Right atrium auricular region (tissue), 2 donors: ENCODE measurements around the gene MAPK4. TPM values are rescaled to one million over a fixed set of nuclear protein-coding genes. Genes with fewer than 3 reads are reported as not detected.
"Not testable (repeated sequence)": the region's sequence is repeated elsewhere in the genome, so short reads cannot be mapped to it uniquely, and the experiment has no call there.

Source experiments
- DNase-seq: peaks from one replicate; pipeline ENCODE4 v3.0.0-alpha.2; 2019; ENCODE audit warnings: low spot score
- H3K27ac ChIP-seq, 2 donors: fragments of 200-600 bp; sonication (generic); 1 replicate in 1 of 2; 2 replicates in 1 of 2; pipeline ENCODE4 v1.5.1; 2016 to 2019
- H3K27me3 ChIP-seq, 2 donors: fragments of 200-600 bp; sonication (generic); one replicate each; pipeline versions ENCODE4 v1.5.1 to v1.6.0; 2017 to 2019
- H3K36me3 ChIP-seq: fragments of 200-600 bp; sonication (generic); one replicate; pipeline ENCODE4 v1.5.1; 2016
- H3K4me1 ChIP-seq, 2 donors: fragments of 200-600 bp; sonication (generic); one replicate each; pipeline versions ENCODE4 v1.5.1 to v1.6.0; 2017 to 2019
- H3K4me3 ChIP-seq, 2 donors: fragments of 200-600 bp; sonication (generic); 1 replicate in 1 of 2; 2 replicates in 1 of 2; pipeline ENCODE4 v1.5.1; 2017 to 2019; ENCODE audit warnings: mild to moderate bottlenecking in 1 of 2, moderate library complexity in 1 of 2
- H3K9me3 ChIP-seq, 2 donors: fragments of 200-600 bp; sonication (generic); one replicate each; pipeline ENCODE4 v1.5.1; 2019
- CTCF ChIP-seq, 2 donors: fragments of 200-600 bp; sonication (generic); IDR thresholded peaks; one replicate each; pipeline ENCODE4 v1.5.1; 2019; ENCODE audit warnings: antibody characterized with exemption in 2 of 2
- total RNA-seq, 2 donors: library from RNA; depleted of rRNA; stranded (reverse); fragments of >200 nt; gene quantifications; one replicate each; pipeline ENCODE4 v1.1.0, GENCODE V29; 2016

The MAPK4 gene
- total RNA-seq, 2 donors from 2014 or later, result 17.9 to 101 TPM

DNA sequence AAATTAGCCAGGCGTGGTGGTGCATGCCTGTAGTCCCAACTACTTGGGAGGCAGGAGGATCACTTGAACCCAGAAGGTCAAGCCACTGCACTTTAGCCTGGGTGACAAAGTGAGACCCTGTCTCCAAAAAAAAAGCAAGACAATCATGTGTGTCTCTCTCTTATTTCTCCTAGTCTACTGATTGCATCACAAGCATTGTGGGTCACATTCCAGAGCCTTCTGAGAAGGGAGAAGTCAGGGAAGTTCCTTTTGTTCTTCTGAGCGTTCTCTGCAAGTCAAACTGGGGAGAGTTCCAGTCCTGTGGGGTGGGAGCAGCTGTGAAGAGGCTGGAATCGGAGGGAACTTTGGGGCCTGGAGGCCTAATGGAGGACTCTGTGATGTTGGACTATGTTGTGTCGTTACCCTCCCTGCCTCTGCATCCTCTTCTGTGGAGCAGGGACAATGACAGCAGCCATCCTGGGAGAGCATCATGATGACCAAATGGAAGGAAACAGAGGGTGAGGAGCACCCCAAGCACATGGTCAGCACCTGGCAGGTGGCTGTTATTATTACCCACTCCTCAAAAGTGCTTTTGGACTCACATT, 144.6 kb downstream of the MAPK4 start:
- TF ChIP-seq CTCF (IDR thresholded peaks at IDR 0.05), result no peak
- Histone ChIP-seq H3K36me3 (no peaks in the 10 kb centered on the region), H3K9me3 (no peaks in the 10 kb centered on the region), H3K27ac (no peak overlapping the region), H3K4me3 (no peak overlapping the region), H3K4me1 (no peaks in the 10 kb centered on the region), H3K27me3 (no peaks in the 10 kb centered on the region)
- no peak for DNase-seq

DNA sequence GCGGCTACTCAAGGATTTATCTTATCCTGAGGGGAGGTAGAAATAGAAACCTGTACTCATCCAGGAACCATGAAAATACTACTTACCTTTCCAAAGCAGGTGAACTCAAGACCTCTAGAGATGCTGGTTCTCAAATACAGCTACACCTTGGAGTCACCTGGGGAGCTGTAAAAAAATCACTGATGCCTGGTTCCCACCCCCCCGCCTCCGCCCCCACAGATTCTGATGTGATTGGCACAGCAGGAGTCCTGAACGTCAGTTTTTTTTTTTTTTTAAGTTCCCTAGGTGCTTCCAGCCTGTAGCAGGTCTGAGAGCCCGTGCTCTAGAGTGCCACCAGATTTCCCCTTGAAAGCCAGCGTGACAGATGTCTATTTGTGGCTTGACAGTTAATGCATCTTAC, 146.3 kb downstream of the MAPK4 start:
- Histone ChIP-seq H3K27ac (no peak overlapping the region), H3K36me3 (no peaks in the 10 kb centered on the region), H3K4me3 (no peak overlapping the region), H3K9me3 (no peaks in the 10 kb centered on the region), H3K27me3 (no peaks in the 10 kb centered on the region), H3K4me1 (no peaks in the 10 kb centered on the region)
- DNase-seq, result no peak
- no peak for TF ChIP-seq CTCF (IDR thresholded peaks at IDR 0.05)

GRCh38 chr18:50706651-50707050, 146.8 kb downstream of the MAPK4 start:
- Histone ChIP-seq H3K4me3 (no peak overlapping the region), H3K4me1 (no peaks in the 10 kb centered on the region), H3K27ac (no peak overlapping the region), H3K36me3 (no peaks in the 10 kb centered on the region), H3K27me3 (no peaks in the 10 kb centered on the region), H3K9me3 (no peaks in the 10 kb centered on the region)
- DNase-seq, result no peak
- no peak for TF ChIP-seq CTCF (IDR thresholded peaks at IDR 0.05)

DNA sequence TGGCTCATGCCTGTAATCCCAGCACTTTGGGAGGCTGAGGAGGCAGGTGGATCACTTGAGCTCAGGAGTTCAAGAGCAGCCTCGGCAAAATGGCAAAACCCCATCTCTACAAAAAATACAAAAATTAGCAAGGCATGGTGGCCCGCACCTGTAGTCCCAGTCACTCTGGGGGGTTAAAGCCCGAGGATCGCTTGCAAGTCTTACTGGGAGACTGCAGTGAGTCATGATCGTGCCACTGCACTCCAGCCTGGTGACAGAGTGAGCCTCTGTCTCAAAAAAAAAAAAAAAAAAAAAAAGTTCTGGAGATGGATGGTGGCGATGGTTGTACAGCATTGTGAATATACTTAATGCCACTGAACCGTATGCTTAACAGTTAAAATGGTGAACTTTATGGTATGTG, 147.4 kb downstream of the MAPK4 start:
- H3K4me3 ChIP-seq, H3K27ac ChIP-seq, H3K36me3 ChIP-seq, H3K4me1 ChIP-seq, H3K27me3 ChIP-seq, H3K9me3 ChIP-seq, DNase-seq: not testable (repeated sequence)

DNA sequence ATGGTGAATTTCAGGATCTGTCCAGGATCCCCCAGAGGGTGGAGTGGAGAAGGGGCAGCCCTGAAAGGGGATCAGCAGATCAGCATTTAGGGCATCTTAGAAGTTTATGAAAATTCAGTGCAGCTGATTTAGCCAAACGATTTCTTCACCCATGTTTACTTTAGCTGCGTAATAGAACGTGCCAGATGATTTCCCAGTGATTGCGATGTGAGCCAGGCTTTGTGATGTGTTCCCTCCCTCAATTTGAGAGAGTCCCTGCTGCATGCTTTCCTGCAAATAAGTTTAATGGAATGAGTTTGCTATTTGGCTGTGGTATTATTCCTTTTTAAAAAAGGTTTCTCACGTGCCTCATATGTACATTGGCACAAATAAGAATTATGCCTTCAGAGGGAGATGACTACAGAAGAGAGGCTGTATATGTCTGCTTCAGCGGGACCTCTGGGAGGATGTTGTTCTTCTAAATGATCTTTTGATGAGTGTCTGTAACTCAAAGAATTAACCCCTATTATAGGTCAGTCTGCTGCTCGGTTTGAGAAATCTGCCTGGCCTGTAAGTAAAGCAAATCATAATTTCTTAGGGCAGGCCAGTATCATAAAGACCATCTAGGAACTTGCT, 148.1 kb downstream of the MAPK4 start:
- no peaks in the 10 kb centered on the region for H3K4me1 ChIP-seq
- H3K27ac ChIP-seq, result no peak overlapping the region
- no peaks in the 10 kb centered on the region for H3K9me3 ChIP-seq
- H3K27me3 ChIP-seq, result no peaks in the 10 kb centered on the region
- no peak overlapping the region for H3K4me3 ChIP-seq
- no peak for TF ChIP-seq CTCF (IDR thresholded peaks at IDR 0.05)
- no peaks in the 10 kb centered on the region for H3K36me3 ChIP-seq
- no peak for DNase-seq

DNA sequence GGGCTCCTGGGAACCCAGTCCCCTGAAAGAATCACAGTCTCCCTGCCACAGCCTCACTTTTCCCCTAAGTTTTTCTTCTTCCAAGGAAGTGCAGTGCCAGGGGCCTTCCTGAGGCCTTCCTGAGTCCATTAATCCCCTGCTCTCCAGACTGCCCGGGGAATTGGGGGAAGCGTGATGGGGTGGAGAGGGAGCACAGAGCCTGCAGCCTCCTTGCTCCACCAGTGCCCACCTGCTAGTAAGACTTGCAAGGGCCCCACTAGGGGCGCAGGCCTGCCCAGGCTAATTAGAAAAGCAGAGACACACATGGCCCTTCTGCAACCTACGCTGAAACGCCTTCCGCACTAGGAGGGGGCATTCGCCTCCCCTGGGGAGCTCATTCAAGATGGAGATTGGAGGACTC, 149.3 kb downstream of the MAPK4 start:
- no peak overlapping the region for H3K4me3 ChIP-seq
- no peak overlapping the region for H3K27ac ChIP-seq
- TF ChIP-seq CTCF (IDR thresholded peaks at IDR 0.05), result no peak
- no peaks in the 10 kb centered on the region for H3K4me1 ChIP-seq
- H3K36me3 ChIP-seq, result no peaks in the 10 kb centered on the region
- DNase-seq, result no peak
- H3K27me3 ChIP-seq, result no peaks in the 10 kb centered on the region
- no peaks in the 10 kb centered on the region for H3K9me3 ChIP-seq
